ENCODE measurements around the gene MATN4. TPM values are rescaled to one million over a fixed set of nuclear protein-coding genes. Genes with fewer than 3 reads are reported as not detected.

Gene MATN4
- total and polyA plus RNA-seq, 2 of the 4 experiments (the other 2 are of a cell fraction) = 0.12 TPM; not detected in 1

GRCh38 chr20:45303586-45304463 lies 4.3 kb downstream of the MATN4 start:
- H2BK20ac ChIP-seq (ENCODE audit: low read depth, low read length) = no peak overlapping the region
- 51% methylated on average over 26 of the region's 47 CpGs; no CpG with 5 or more reads in 1 of the 2 experiments for WGBS, 2 experiments (ENCODE audit: extremely low coverage in 2 of 2, insufficient read length in 1 of 2)
- peak overlapping the region; percentile 26 for H2AK9ac ChIP-seq (replicated peaks; ENCODE audit: low read depth, low read length, poor library complexity)
- H3K4me3 ChIP-seq (ENCODE audit: insufficient read depth, low read depth, low read length) = no peak overlapping the region
- H4K8ac ChIP-seq (ENCODE audit: low read depth in 2 of 2, low read length in 2 of 2) = no peak overlapping the region
- H4K91ac ChIP-seq (ENCODE audit: insufficient read depth, low read depth, low read length) = no peak overlapping the region
- POLR2A ChIA-PET (ENCODE audit: unreplicated experiment) = no interaction called here
- peaks cover 2% of the 10 kb centered on the region; the same call in 1 of the 2 replicates for H3K4me1 ChIP-seq (ENCODE audit: control insufficient read depth, insufficient read depth, low read length)
- H3K4me2 ChIP-seq (ENCODE audit: low read depth, low read length) = no peak overlapping the region
- H4K20me1 ChIP-seq (ENCODE audit: insufficient read depth, low read length) = no peaks in the 10 kb centered on the region
- H2BK5ac ChIP-seq (ENCODE audit: low read depth, low read length, poor library complexity, severe bottlenecking) = no peak overlapping the region
- dilution Hi-C loops (cut with HindIII; ENCODE audit: low sequenced_read_pairs, unreplicated experiment) (no loop called here), intact Hi-C loops (cut with micrococcal nuclease) (no loop called here), in situ Hi-C loops (cut with MboI; ENCODE audit: low sequenced_read_pairs) (no loop called here)
- no peak overlapping the region for H3K9ac ChIP-seq (ENCODE audit: low read depth, low read length)
- no peak overlapping the region for H2BK120ac ChIP-seq (ENCODE audit: low read depth, low read length)
- ATAC-seq (ENCODE audit: low read depth) (no peak), DNase-seq (no peak)
- H3K27ac ChIP-seq (ENCODE audit: insufficient read depth, low read length) = no peak overlapping the region
- H3K4ac ChIP-seq (ENCODE audit: low read depth, low read length) = no peak overlapping the region
- H4K5ac ChIP-seq (ENCODE audit: low read depth, low read length) = no peak overlapping the region
- no peak overlapping the region for H3K14ac ChIP-seq (replicated peaks; ENCODE audit: low read depth, low read length)
- H3K9me1 ChIP-seq (ENCODE audit: insufficient read depth, low read length) = no peaks in the 10 kb centered on the region
- no peak overlapping the region for H3K23ac ChIP-seq (ENCODE audit: low read depth, low read length)
- H3K27me3 ChIP-seq (ENCODE audit: control insufficient read depth, insufficient read depth, low read length) = peaks cover 55% of the 10 kb centered on the region
- H3K56ac ChIP-seq (ENCODE audit: extremely low read depth, insufficient read depth, low read length) = no peak overlapping the region
- H3K79me1 ChIP-seq (ENCODE audit: low read depth in 1 of 2, low read length in 2 of 2) = no peaks in the 10 kb centered on the region
- CTCF ChIA-PET = interaction anchor here (1.1 to 2.7 kb wide), 3 partner anchors 9 to 467 kb away, joined by 3 to 11 read pairs (median 4); no protein-coding TSS in a partner anchor
- no peak overlapping the region for H2BK15ac ChIP-seq (ENCODE audit: low read depth, low read length)
- no peak overlapping the region for H2AK5ac ChIP-seq (ENCODE audit: low read depth, low read length)
- no peaks in the 10 kb centered on the region for H3K9me3 ChIP-seq (ENCODE audit: control insufficient read depth, insufficient read depth, low read length)
- BruUV-seq (replicated peaks) = no TSS peak
- no peak overlapping the region for H3K18ac ChIP-seq (ENCODE audit: low read depth, low read length)
- no peaks in the 10 kb centered on the region for H3K36me3 ChIP-seq (ENCODE audit: control insufficient read depth, insufficient read depth, low read length)
- peak overlapping the region; percentile 19 for H2AFZ ChIP-seq (replicated peaks; ENCODE audit: low read length, poor library complexity)
- TF ChIP-seq CEBPB (IDR thresholded peaks at IDR 0.05; ENCODE audit: low read depth, low read length) = no peak
- TF ChIP-seq CTCF (conservative IDR thresholded peaks at IDR 0.05; ENCODE audit: low read depth, low read length) = no peak
- no peak for TF ChIP-seq MAZ (IDR thresholded peaks at IDR 0.05; ENCODE audit: borderline replicate concordance, low read depth, low read length)
- no peak for TF ChIP-seq RAD21 (IDR thresholded peaks at IDR 0.05; ENCODE audit: low read length)
- no peak for TF ChIP-seq SMC3 (IDR thresholded peaks at IDR 0.05; ENCODE audit: low read depth, low read length)
- TF ChIP-seq RCOR1 (IDR thresholded peaks at IDR 0.05; ENCODE audit: insufficient replicate concordance, low read length) = no peak
- TF ChIP-seq CHD1 (IDR thresholded peaks at IDR 0.05; ENCODE audit: low read depth, low read length) = no peak
- no peak for TF ChIP-seq RFX5 (IDR thresholded peaks at IDR 0.05; ENCODE audit: low read depth, low read length)
- TF ChIP-seq POLR2A (IDR thresholded peaks at IDR 0.05; ENCODE audit: low read depth, low read length) = no peak
- no peak for TF ChIP-seq USF2 (IDR thresholded peaks at IDR 0.05; ENCODE audit: low read depth, low read length)
- no peak for TF ChIP-seq FOS (IDR thresholded peaks at IDR 0.05; ENCODE audit: low read depth, low read length)
- no peak for TF ChIP-seq ELK1 (IDR thresholded peaks at IDR 0.05; ENCODE audit: borderline replicate concordance, low read depth, low read length)
- no peak for TF ChIP-seq BHLHE40 (IDR thresholded peaks at IDR 0.05; ENCODE audit: low read depth, low read length)
- no peak for TF ChIP-seq MXI1 (IDR thresholded peaks at IDR 0.05; ENCODE audit: borderline replicate concordance, low read depth, low read length)

All from IMR-90 (cell line).